Adrenal gland (tissue), 12 donors: ENCODE results near the gene OR10J5. TPM values are rescaled to one million over a fixed set of nuclear protein-coding genes. Genes with fewer than 3 reads are reported as not detected.
"Not testable (repeated sequence)": the region's sequence is repeated elsewhere in the genome, so short reads cannot be mapped to it uniquely, and the experiment has no call there.

Experiments
- DNase-seq, 7 donors: peaks; one replicate each; pipeline ENCODE4 v3.0.0-alpha.2; 2019 to 2020
- H3K27ac ChIP-seq, 5 donors: fragments of 200-600 bp; sonication (generic) in 4 of 5; 1 replicate in 3 of 5; 2 replicates in 2 of 5; pipeline versions ENCODE4 v1.5.1 to v1.8.0; 2016 to 2020; ENCODE audit warnings: mild to moderate bottlenecking in 1 of 5
- H3K27me3 ChIP-seq: fragments of 200-600 bp; 2 replicates; pipeline ENCODE4 v1.8.0; 2021
- H3K36me3 ChIP-seq, 2 donors: fragments of 200-600 bp; replicated peaks in 1 of 2; 1 replicate in 1 of 2; 2 replicates in 1 of 2; pipeline versions ENCODE4 v1.5.1 to v1.8.0; 2018 to 2022
- H3K4me1 ChIP-seq, 2 donors: fragments of 200-600 bp; replicated peaks in 1 of 2; 1 replicate in 1 of 2; 2 replicates in 1 of 2; pipeline versions ENCODE4 v1.5.1 to v1.8.0; 2018 to 2021
- H3K4me3 ChIP-seq, 4 donors: fragments of 200-600 bp; sonication (generic) in 3 of 4; one replicate each; pipeline ENCODE4 v1.5.1; 2016 to 2018
- H3K9me3 ChIP-seq, 3 donors: fragments of 200-600 bp; sonication (generic) in 1 of 3; replicated peaks in 1 of 3; 1 replicate in 2 of 3; 2 replicates in 1 of 3; pipeline versions ENCODE4 v1.5.1 to v1.8.0; 2016 to 2021
- POLR2A ChIP-seq, 2 donors: fragments of 450-650 bp; IDR thresholded peaks; one replicate each; pipeline ENCODE4 v1.6.1; 2017; ENCODE audit warnings: antibody characterized with exemption in 2 of 2, mild to moderate bottlenecking in 2 of 2, moderate library complexity in 1 of 2
- WGBS, 4 donors: extraction: QIAGEN DNeasy Blood & Tissue Kit in 2 of 4; methylation state at CpG; one replicate each; pipeline versions ENCODE4 v1.1.5 to v1.1.7; 2013 to 2017; 5-methylcytosine and 5-hydroxymethylcytosine counted together
- intact Hi-C, 2 donors: fragments of 100-400 bp; cut with DNase I; formaldehyde crosslinking; loops; one replicate each; pipeline versions ENCODE4 v1.14.1 to v1.15.0; 2022 to 2023
- polyA plus RNA-seq, 3 donors: library from polyadenylated mRNA; stranded (reverse); fragments of 200-250 nt in 2 of 3; fragments of 350-450 nt in 1 of 3; fragmentation: Illumina TruSeq in 1 of 3; extraction: RNeasy Lipid Tissue Mini Kit (QIAGEN cat#74804) in 1 of 3; gene quantifications; one replicate each; pipeline ENCODE4 v1.2.3, GENCODE V29; 2013 to 2014
- total RNA-seq, 9 donors: library from RNA; depleted of rRNA in 4 of 9; stranded (reverse); fragments of >200 nt in 4 of 9; fragments of 120-200 nt in 1 of 9; fragmentation: NEBNext Ultra II Directional in 1 of 9; extraction: Animal tissue kit (Norgen Biotek cat#: 25700) in 1 of 9; gene quantifications; one replicate each; pipeline versions ENCODE4 v1.1.0 to v1.2.4, GENCODE V29; 2013 to 2023
- TF ChIP-seq, protein P1 (sequence below), 6 experiments: fragments of 450-650 bp in 4 of 6; fragments of 200-600 bp in 2 of 6; sonication (generic) in 1 of 6; IDR thresholded peaks; 1 replicate in 5 of 6; 2 replicates in 1 of 6; pipeline versions ENCODE4 v1.5.1 to v1.8.0; 2016 to 2021; ENCODE audit warnings: antibody characterized with exemption in 6 of 6, mild to moderate bottlenecking in 2 of 6, moderate library complexity in 1 of 6
- donor health status: healthy with polysubstance abuse.
- donor health status: Bipolar disorder and iron deficiency.
- donor health status: DM: yes; HTN: yes; CAD: no.
- donor health status: DM: no; HTN: no; CAD: no.
- donor health status: DM: no; HTN: no; CAD: no.
- donor health status: DM: yes; HTN: yes; CAD: no.

The OR10J5 gene
- total and polyA plus RNA-seq, 12 donors = not detected

DNA sequence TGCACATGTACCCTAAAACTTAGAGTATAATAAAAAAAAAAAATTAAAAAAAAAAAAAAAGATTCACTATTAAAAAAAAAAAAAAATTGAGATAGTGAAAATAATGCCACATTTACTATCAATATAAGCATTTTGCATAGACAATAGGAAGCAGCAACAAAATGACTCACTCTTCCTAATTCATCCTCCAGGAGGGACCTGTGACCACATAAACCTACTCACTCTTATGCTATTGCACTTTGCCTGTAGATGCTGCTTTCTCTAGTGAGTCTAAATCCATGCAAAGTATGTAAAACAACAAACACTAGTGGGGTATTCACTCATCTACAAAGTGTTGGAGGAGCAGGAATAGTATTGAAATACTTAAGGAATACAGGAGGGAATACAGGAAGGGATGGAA lies 2.9 kb downstream of the OR10J5 start:
- H3K4me1 ChIP-seq = no peaks in the 10 kb centered on the region
- no peaks in the 10 kb centered on the region for H3K27me3 ChIP-seq
- no peak for DNase-seq
- TF ChIP-seq, protein P1, sequence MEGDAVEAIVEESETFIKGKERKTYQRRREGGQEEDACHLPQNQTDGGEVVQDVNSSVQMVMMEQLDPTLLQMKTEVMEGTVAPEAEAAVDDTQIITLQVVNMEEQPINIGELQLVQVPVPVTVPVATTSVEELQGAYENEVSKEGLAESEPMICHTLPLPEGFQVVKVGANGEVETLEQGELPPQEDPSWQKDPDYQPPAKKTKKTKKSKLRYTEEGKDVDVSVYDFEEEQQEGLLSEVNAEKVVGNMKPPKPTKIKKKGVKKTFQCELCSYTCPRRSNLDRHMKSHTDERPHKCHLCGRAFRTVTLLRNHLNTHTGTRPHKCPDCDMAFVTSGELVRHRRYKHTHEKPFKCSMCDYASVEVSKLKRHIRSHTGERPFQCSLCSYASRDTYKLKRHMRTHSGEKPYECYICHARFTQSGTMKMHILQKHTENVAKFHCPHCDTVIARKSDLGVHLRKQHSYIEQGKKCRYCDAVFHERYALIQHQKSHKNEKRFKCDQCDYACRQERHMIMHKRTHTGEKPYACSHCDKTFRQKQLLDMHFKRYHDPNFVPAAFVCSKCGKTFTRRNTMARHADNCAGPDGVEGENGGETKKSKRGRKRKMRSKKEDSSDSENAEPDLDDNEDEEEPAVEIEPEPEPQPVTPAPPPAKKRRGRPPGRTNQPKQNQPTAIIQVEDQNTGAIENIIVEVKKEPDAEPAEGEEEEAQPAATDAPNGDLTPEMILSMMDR (IDR thresholded peaks at IDR 0.05) = no peak
- H3K36me3 ChIP-seq = no peaks in the 10 kb centered on the region
- intact Hi-C loops = no loop called here
- no peak overlapping the region for H3K4me3 ChIP-seq
- no peak overlapping the region for H3K27ac ChIP-seq
- H3K9me3 ChIP-seq = no peaks in the 10 kb centered on the region

DNA sequence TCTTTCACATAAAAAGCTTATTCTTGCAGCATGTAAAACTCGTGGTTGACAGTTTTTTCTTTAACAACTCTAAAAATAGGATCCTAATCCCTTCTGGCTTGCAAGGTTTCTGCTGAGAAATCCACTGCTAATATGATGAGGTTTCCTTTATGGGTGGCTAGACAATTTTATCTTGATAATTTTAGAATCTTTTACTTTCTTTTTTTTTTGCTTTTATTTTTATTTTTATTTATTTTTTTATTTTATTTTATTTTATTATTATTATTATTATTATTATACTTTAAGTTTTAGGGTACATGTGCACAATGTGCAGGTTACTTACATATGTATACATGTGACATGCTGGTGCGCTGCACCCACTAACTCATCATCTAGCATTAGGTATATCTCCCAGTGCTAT lies 11.0 kb downstream of the OR10J5 start:
- H3K4me1 ChIP-seq, DNase-seq, intact Hi-C loops, H3K9me3 ChIP-seq, H3K36me3 ChIP-seq, H3K27me3 ChIP-seq, H3K27ac ChIP-seq, H3K4me3 ChIP-seq: not testable (repeated sequence)
- WGBS, 4 donors = 56 to 62% (median 59%) methylated on average over 2 of the region's 2 CpGs

DNA sequence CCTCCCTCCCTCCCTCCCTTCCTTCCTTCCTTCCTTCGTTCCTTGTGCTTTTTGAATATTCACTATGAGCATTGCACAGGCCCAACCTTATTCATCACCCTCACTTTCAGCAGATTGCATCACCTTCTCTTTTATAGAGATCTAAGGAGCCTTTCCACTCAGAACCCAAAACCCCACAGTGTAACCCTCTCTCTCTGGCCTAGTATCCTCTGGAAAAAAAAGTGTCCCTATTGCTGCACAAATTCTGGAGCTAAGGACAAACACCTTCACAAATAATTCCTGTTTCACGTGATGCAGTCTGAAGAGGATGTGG lies 25.6 kb downstream of the OR10J5 start:
- H3K4me3 ChIP-seq = no peak overlapping the region

DNA sequence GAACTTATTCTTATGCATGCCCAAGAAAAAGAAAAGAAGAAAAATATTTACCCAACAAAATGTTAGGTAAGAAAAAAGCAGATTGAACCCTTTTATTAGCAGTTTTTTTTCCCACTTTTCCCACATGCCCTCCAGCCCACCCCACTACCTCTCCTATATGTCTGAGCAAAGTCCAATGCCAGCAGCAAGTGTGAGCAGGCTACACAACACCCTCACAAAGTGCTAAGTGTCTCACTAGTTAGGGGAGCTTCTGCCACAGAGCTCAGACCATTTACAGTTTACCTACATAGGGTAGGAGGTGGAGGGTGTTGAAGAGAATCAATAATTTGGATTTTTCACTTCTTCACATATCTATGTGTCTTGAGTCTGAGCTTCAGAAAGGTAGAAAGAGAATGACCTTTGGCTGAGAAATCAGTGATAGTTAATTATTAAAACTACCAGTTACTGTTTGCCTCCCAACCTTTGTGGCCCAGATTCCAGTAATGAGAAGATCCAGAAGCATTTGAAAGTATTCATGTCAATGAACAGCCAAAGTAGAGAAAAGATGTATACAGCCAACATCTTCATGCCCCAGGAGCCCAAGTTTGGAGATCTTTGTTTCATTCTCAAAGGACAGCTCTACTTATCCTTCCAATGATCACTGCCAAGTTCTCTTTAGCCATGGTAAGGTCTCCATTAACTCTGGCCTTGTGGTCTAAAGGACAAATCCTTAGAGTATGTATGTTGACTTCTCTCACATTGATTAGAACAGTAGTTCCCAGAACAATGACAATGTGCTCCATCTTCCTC lies 26.2 kb downstream of the OR10J5 start:
- no peak overlapping the region for H3K27ac ChIP-seq
- intact Hi-C loops = no loop called here
- no peaks in the 10 kb centered on the region for H3K9me3 ChIP-seq
- no peaks in the 10 kb centered on the region for H3K27me3 ChIP-seq
- no peaks in the 10 kb centered on the region for H3K4me1 ChIP-seq
- no peak for DNase-seq
- TF ChIP-seq, protein P1 (IDR thresholded peaks at IDR 0.05) = no peak
- TF ChIP-seq POLR2A (IDR thresholded peaks at IDR 0.05) = no peak
- H3K4me3 ChIP-seq = no peak overlapping the region
- H3K36me3 ChIP-seq = no peaks in the 10 kb centered on the region

More for the DNA sequence above, 25.6 kb downstream of the OR10J5 start:
- DNase-seq = no peak
- H3K27ac ChIP-seq = no peak overlapping the region
- no peaks in the 10 kb centered on the region for H3K9me3 ChIP-seq
- intact Hi-C loops = no loop called here
- no peaks in the 10 kb centered on the region for H3K27me3 ChIP-seq
- no peak for TF ChIP-seq POLR2A (IDR thresholded peaks at IDR 0.05)
- TF ChIP-seq, protein P1 (IDR thresholded peaks at IDR 0.05) = no peak
- H3K4me1 ChIP-seq = no peaks in the 10 kb centered on the region
- no peaks in the 10 kb centered on the region for H3K36me3 ChIP-seq
- WGBS, 4 donors = 38 to 60% (median 54%) methylated on average over 2 of the region's 2 CpGs

DNA sequence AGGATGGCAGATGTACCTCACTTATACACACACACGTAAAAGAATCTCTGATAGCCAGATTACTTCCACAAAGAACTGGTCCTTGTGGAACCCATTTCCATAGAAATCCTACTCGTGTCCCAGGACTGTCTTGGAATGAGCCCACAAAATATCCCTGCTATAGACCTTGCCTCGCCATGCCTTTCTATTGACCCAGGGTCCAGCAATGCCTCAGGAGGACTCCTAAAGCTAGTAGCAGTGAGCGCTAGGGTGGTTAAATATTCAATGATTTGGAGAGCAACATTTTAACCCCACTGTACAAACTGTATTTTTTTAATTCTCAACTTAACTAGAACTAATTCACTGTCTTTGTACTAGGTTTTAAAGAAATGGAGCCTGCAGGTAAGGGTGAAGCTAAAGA lies 26.9 kb downstream of the OR10J5 start:
- Histone ChIP-seq H3K27me3 (no peaks in the 10 kb centered on the region), H3K4me3 (no peak overlapping the region), H3K4me1 (no peaks in the 10 kb centered on the region), H3K9me3 (no peaks in the 10 kb centered on the region), H3K36me3 (no peaks in the 10 kb centered on the region), H3K27ac (no peak overlapping the region)
- intact Hi-C loops = no loop called here
- DNase-seq = no peak
- TF ChIP-seq POLR2A (IDR thresholded peaks at IDR 0.05) = no peak
- TF ChIP-seq, protein P1 (IDR thresholded peaks at IDR 0.05) = no peak
- 50 to 65% (median 54%) methylated on average over 4 of the region's 4 CpGs for WGBS, 4 donors
